Mucosa of rectum (tissue), 2 donors: ENCODE measurements around the gene FAS.

ENCODE experiments used
- H3K27ac ChIP-seq, 2 donors: one replicate each; pipeline ENCODE4 v1.7.0; 2013; ENCODE audit warnings: inconsistent platforms in 2 of 2, low read depth in 2 of 2, low read length in 2 of 2
- H3K27me3 ChIP-seq, 2 donors: one replicate each; pipeline ENCODE4 v1.7.0; 2013; ENCODE audit warnings: low read length in 2 of 2; ENCODE audit not compliant: control insufficient read depth in 2 of 2, insufficient read depth in 2 of 2
- H3K36me3 ChIP-seq, 2 donors: one replicate each; pipeline ENCODE4 v1.7.0; 2013; ENCODE audit warnings: low read length in 2 of 2; ENCODE audit not compliant: control insufficient read depth in 2 of 2, insufficient read depth in 2 of 2
- H3K4me1 ChIP-seq, 2 donors: one replicate each; pipeline ENCODE4 v1.7.0; 2013; ENCODE audit warnings: low read length in 2 of 2, mild to moderate bottlenecking in 1 of 2; ENCODE audit not compliant: control insufficient read depth in 2 of 2, insufficient read depth in 2 of 2
- H3K4me3 ChIP-seq, 2 donors: one replicate each; pipeline ENCODE4 v1.7.0; 2013; ENCODE audit warnings: low read length in 2 of 2
- H3K9ac ChIP-seq, 2 donors: one replicate each; pipeline ENCODE4 v1.7.0; 2013; ENCODE audit warnings: low read length in 2 of 2, low read depth in 1 of 2, mild to moderate bottlenecking in 1 of 2
- H3K9me3 ChIP-seq, 2 donors: one replicate each; pipeline ENCODE4 v1.7.0; 2013; ENCODE audit warnings: low read length in 2 of 2; ENCODE audit not compliant: control insufficient read depth in 2 of 2
- donor health status: healthy.
- donor health status: Normal muscosa, but diverticular disease.

FAS gene

GRCh38 chr10:88989824-88990383 lies 694 bp upstream of the FAS start:
- Histone ChIP-seq H3K36me3 (no peaks in the 10 kb centered on the region), H3K4me1 (peaks cover 15 to 28% of the 10 kb centered on the region in 2 donors), H3K27me3 (no peaks in the 10 kb centered on the region), H3K27ac (peak overlapping the region; percentile 95 to 97), H3K9ac (peak overlapping the region; percentile 93 to 97), H3K9me3 (no peaks in the 10 kb centered on the region), H3K4me3 (peak overlapping the region; percentile 78 to 98)

GRCh38 chr10:88991161-88991898 lies 732 bp downstream of the FAS start:
- no peaks in the 10 kb centered on the region for H3K9me3 ChIP-seq
- H3K27me3 ChIP-seq = no peaks in the 10 kb centered on the region
- peak overlapping the region; percentile 78 to 98 for H3K4me3 ChIP-seq
- H3K4me1 ChIP-seq = peaks cover 22 to 34% of the 10 kb centered on the region in 2 donors
- peak overlapping the region; percentile 95 to 97 for H3K27ac ChIP-seq
- H3K9ac ChIP-seq = peak overlapping the region; percentile 93 to 97
- no peaks in the 10 kb centered on the region for H3K36me3 ChIP-seq

GRCh38 chr10:88991899-88992320 lies 1.3 kb downstream of the FAS start:
- peaks cover 26 to 37% of the 10 kb centered on the region in 2 donors for H3K4me1 ChIP-seq
- no peaks in the 10 kb centered on the region for H3K27me3 ChIP-seq
- peak overlapping the region; percentile 95 to 97 for H3K27ac ChIP-seq
- H3K9ac ChIP-seq = peak overlapping the region; percentile 93 to 97
- peak overlapping the region; percentile 78 to 98 for H3K4me3 ChIP-seq
- no peaks in the 10 kb centered on the region for H3K36me3 ChIP-seq
- H3K9me3 ChIP-seq = no peaks in the 10 kb centered on the region

- Histone ChIP-seq H3K9ac (peak overlapping the region; percentile 93 to 97), H3K27ac (peak overlapping the region; percentile 34 to 49), H3K27me3 (no peaks in the 10 kb centered on the region), H3K4me1 (peaks cover 29 to 36% of the 10 kb centered on the region in 2 donors), H3K9me3 (no peaks in the 10 kb centered on the region), H3K4me3 (peak overlapping the region; percentile 78 to 98), H3K36me3 (no peaks in the 10 kb centered on the region)
Measured at GRCh38 chr10:88992921-88993524, 2.4 kb downstream of the FAS start.

- Histone ChIP-seq H3K27me3 (no peaks in the 10 kb centered on the region), H3K4me1 (peaks cover 29 to 36% of the 10 kb centered on the region in 2 donors), H3K9ac (peak overlapping the region in 1 of 2 donors; percentile 1), H3K36me3 (no peaks in the 10 kb centered on the region), H3K27ac (peak overlapping the region in 1 of 2 donors; percentile 28), H3K9me3 (no peaks in the 10 kb centered on the region), H3K4me3 (peak overlapping the region in 1 of 2 donors; percentile 98)
Measured at GRCh38 chr10:88994019-88994418, 3.4 kb downstream of the FAS start.

GRCh38 chr10:88995156-88995876 lies 4.7 kb downstream of the FAS start:
- Histone ChIP-seq H3K4me3 (peak overlapping the region in 1 of 2 donors; percentile 45), H3K36me3 (no peaks in the 10 kb centered on the region), H3K9ac (peak overlapping the region in 1 of 2 donors; percentile 36), H3K4me1 (peaks cover 21 to 27% of the 10 kb centered on the region in 2 donors), H3K9me3 (no peaks in the 10 kb centered on the region), H3K27me3 (no peaks in the 10 kb centered on the region), H3K27ac (peak overlapping the region; percentile 50 to 52)

GRCh38 chr10:88996927-88997326 lies 6.3 kb downstream of the FAS start:
- H3K4me1 ChIP-seq = peaks cover 21 to 42% of the 10 kb centered on the region in 2 donors

GRCh38 chr10:88999625-89000024 lies 9.0 kb downstream of the FAS start:
- Histone ChIP-seq H3K9ac (peak overlapping the region in 1 of 2 donors; percentile 20), H3K9me3 (no peaks in the 10 kb centered on the region), H3K27ac (peak overlapping the region in 1 of 2 donors; percentile 44), H3K27me3 (no peaks in the 10 kb centered on the region), H3K4me3 (no peak overlapping the region), H3K4me1 (peaks cover 15 to 28% of the 10 kb centered on the region in 2 donors), H3K36me3 (peaks cover 0 to 8% of the 10 kb centered on the region in 2 donors)

More at GRCh38 chr10:88996927-88997326, 6.3 kb downstream of the FAS start:
- H3K27me3 ChIP-seq = no peaks in the 10 kb centered on the region
- no peaks in the 10 kb centered on the region for H3K9me3 ChIP-seq
- no peak overlapping the region for H3K27ac ChIP-seq
- no peak overlapping the region for H3K9ac ChIP-seq
- no peaks in the 10 kb centered on the region for H3K36me3 ChIP-seq
- no peak overlapping the region for H3K4me3 ChIP-seq

- peaks cover 7 to 25% of the 10 kb centered on the region in 2 donors for H3K4me1 ChIP-seq
- no peaks in the 10 kb centered on the region for H3K27me3 ChIP-seq
- peak overlapping the region in 1 of 2 donors; percentile 27 for H3K9ac ChIP-seq
- peak overlapping the region; percentile 49 to 56 for H3K27ac ChIP-seq
- peak overlapping the region; percentile 18 to 27 for H3K4me3 ChIP-seq
- peaks cover 0 to 8% of the 10 kb centered on the region in 2 donors for H3K36me3 ChIP-seq
- H3K9me3 ChIP-seq = no peaks in the 10 kb centered on the region
Measured at GRCh38 chr10:89001024-89001728, 10.6 kb downstream of the FAS start.
